H9 (cell line): ENCODE results near the gene FOLR3. TPM values are rescaled to one million over a fixed set of nuclear protein-coding genes. Genes with fewer than 3 reads are reported as not detected.

Experiments used
- DNase-seq: peaks from one replicate; pipeline ENCODE4 v3.0.0-alpha.2; 2017
- H2AFZ ChIP-seq: one replicate; pipeline ENCODE4 v1.6.1; 2013; ENCODE audit warnings: mild to moderate bottlenecking, low read length, control low read depth, moderate library complexity
- H2AK5ac ChIP-seq: 2 replicates; pipeline ENCODE4 v1.6.1; 2013; ENCODE audit warnings: low read length, control low read depth, mixed read lengths; ENCODE audit not compliant: insufficient read length
- H2BK120ac ChIP-seq: one replicate; pipeline ENCODE4 v1.6.1; 2013; ENCODE audit warnings: low read depth, mild to moderate bottlenecking, low read length, control low read depth, inconsistent platforms; ENCODE audit not compliant: poor library complexity, severe bottlenecking
- H2BK12ac ChIP-seq: 2 replicates; pipeline ENCODE4 v1.6.1; 2013; ENCODE audit warnings: low read length, control low read depth, mixed read lengths, low read depth; ENCODE audit not compliant: insufficient read length
- H2BK15ac ChIP-seq: 2 replicates; pipeline ENCODE4 v1.6.1; 2013; ENCODE audit warnings: low read depth, low read length, control low read depth
- H2BK20ac ChIP-seq: one replicate; pipeline ENCODE4 v1.6.1; 2013; ENCODE audit warnings: low read depth, mild to moderate bottlenecking, low read length, control low read depth, inconsistent platforms; ENCODE audit not compliant: poor library complexity, severe bottlenecking
- H2BK5ac ChIP-seq: 2 replicates; pipeline ENCODE4 v1.6.1; 2013; ENCODE audit warnings: low read length, control low read depth, mixed read lengths; ENCODE audit not compliant: insufficient read length
- H3K14ac ChIP-seq: 2 replicates; pipeline ENCODE4 v1.6.1; 2013; ENCODE audit warnings: low read length, control low read depth; ENCODE audit not compliant: insufficient read depth
- H3K18ac ChIP-seq: 2 replicates; pipeline ENCODE4 v1.6.1; 2013; ENCODE audit warnings: low read depth, mild to moderate bottlenecking, mixed read lengths, low read length, control low read depth; ENCODE audit not compliant: insufficient read length
- H3K23ac ChIP-seq: 2 replicates; pipeline ENCODE4 v1.6.1; 2013; ENCODE audit warnings: low read length, control low read depth, mixed read lengths, low read depth; ENCODE audit not compliant: insufficient read length
- H3K23me2 ChIP-seq: 2 replicates; pipeline ENCODE4 v1.6.1; 2013; ENCODE audit warnings: low read depth, mild to moderate bottlenecking, mixed read lengths, low read length, control low read depth; ENCODE audit not compliant: insufficient read length, poor library complexity, severe bottlenecking
- H3K27ac ChIP-seq: 2 replicates; pipeline ENCODE4 v1.5.1; 2013; ENCODE audit warnings: low read length, control low read depth, mixed read lengths, low read depth; ENCODE audit not compliant: insufficient read length
- H3K27me3 ChIP-seq: 2 replicates; pipeline ENCODE4 v1.6.1; 2013; ENCODE audit warnings: low read length, control low read depth, inconsistent platforms; ENCODE audit not compliant: insufficient read depth
- H3K4ac ChIP-seq: 2 replicates; pipeline ENCODE4 v1.6.1; 2013; ENCODE audit warnings: low read depth, mild to moderate bottlenecking, control low read depth, inconsistent platforms, low read length, moderate library complexity
- H3K4me1 ChIP-seq: 2 replicates; pipeline ENCODE4 v1.6.1; 2013; ENCODE audit warnings: low read length, control low read depth, inconsistent platforms; ENCODE audit not compliant: insufficient read depth
- H3K4me2 ChIP-seq: 2 replicates; pipeline ENCODE4 v1.6.1; 2013; ENCODE audit warnings: low read length, control low read depth, mixed read lengths; ENCODE audit not compliant: insufficient read length, insufficient read depth
- H3K56ac ChIP-seq: 2 replicates; pipeline ENCODE4 v1.6.1; 2013; ENCODE audit warnings: low read depth, mild to moderate bottlenecking, mixed read lengths, low read length, control low read depth; ENCODE audit not compliant: insufficient read length
- H3K79me1 ChIP-seq: 2 replicates; pipeline ENCODE4 v1.6.1; 2013; ENCODE audit warnings: low read depth, mild to moderate bottlenecking, moderate library complexity, low read length, control low read depth, inconsistent platforms; ENCODE audit not compliant: insufficient read depth, poor library complexity, severe bottlenecking
- H3K79me2 ChIP-seq: 2 replicates; pipeline ENCODE4 v1.6.1; 2013; ENCODE audit warnings: low read length, control low read depth, inconsistent platforms; ENCODE audit not compliant: insufficient read depth
- H3K9ac ChIP-seq: 2 replicates; pipeline ENCODE4 v1.6.1; 2013; ENCODE audit warnings: low read length, control low read depth, mixed read lengths; ENCODE audit not compliant: insufficient read length; ENCODE audit errors: extremely low read depth
- H3K9me3 ChIP-seq: one replicate; pipeline ENCODE4 v1.6.1; 2013; ENCODE audit warnings: low read depth, low read length, inconsistent platforms; ENCODE audit not compliant: control insufficient read depth
- H3T11ph ChIP-seq: one replicate; pipeline ENCODE4 v1.6.1; 2013; ENCODE audit warnings: mild to moderate bottlenecking, low read length, control low read depth, inconsistent platforms
- H4K20me1 ChIP-seq: one replicate; pipeline ENCODE4 v1.6.1; 2013; ENCODE audit not compliant: control insufficient read depth, insufficient read length, insufficient read depth
- H4K5ac ChIP-seq: 2 replicates; pipeline ENCODE4 v1.6.1; 2013; ENCODE audit warnings: low read depth, mild to moderate bottlenecking, mixed read lengths, low read length, control low read depth; ENCODE audit not compliant: insufficient read length
- H4K8ac ChIP-seq: replicated peaks from 2 replicates; pipeline ENCODE4 v1.6.1; 2013; ENCODE audit warnings: low read length, control low read depth, mixed read lengths, low read depth; ENCODE audit not compliant: insufficient read length
- H4K91ac ChIP-seq: 2 replicates; pipeline ENCODE4 v1.6.1; 2013; ENCODE audit warnings: low read depth, mild to moderate bottlenecking, moderate library complexity, mixed read lengths, low read length, control low read depth; ENCODE audit not compliant: insufficient read length
- H3K27ac Mint-ChIP-seq, 3 experiments: 2 replicates in 2 of 3; 3 replicates in 1 of 3; pipeline ENCODE4 v1.8.0; 2020 to 2021; ENCODE audit warnings: mixed read lengths in 3 of 3, mild to moderate bottlenecking in 1 of 3, moderate library complexity in 1 of 3
- H3K27me3 Mint-ChIP-seq: 2 replicates; pipeline ENCODE4 v1.8.0; 2021; ENCODE audit warnings: low read depth, mild to moderate bottlenecking, moderate library complexity, mixed read lengths
- H3K36me3 Mint-ChIP-seq, 3 experiments: 2 replicates in 2 of 3; 3 replicates in 1 of 3; pipeline ENCODE4 v1.8.0; 2020 to 2021; ENCODE audit warnings: low read depth in 3 of 3, mixed read lengths in 3 of 3; ENCODE audit not compliant: insufficient read depth in 1 of 3
- H3K4me1 Mint-ChIP-seq, 2 experiments: 2 replicates each; pipeline ENCODE4 v1.8.0; 2020; ENCODE audit warnings: mixed read lengths in 2 of 2
- H3K4me3 Mint-ChIP-seq, 2 experiments: 2 replicates in 1 of 2; 3 replicates in 1 of 2; pipeline ENCODE4 v1.8.0; 2020 to 2021; ENCODE audit warnings: mild to moderate bottlenecking in 2 of 2, mixed read lengths in 2 of 2, moderate library complexity in 1 of 2
- H3K9me3 Mint-ChIP-seq, 2 experiments: 2 replicates in 1 of 2; 3 replicates in 1 of 2; pipeline ENCODE4 v1.8.0; 2020; ENCODE audit warnings: mild to moderate bottlenecking in 2 of 2, mixed read lengths in 2 of 2, moderate library complexity in 1 of 2
- CTCF ChIP-seq: fragments of 200-600 bp; sonication (generic); conservative IDR thresholded peaks from 3 replicates; pipeline ENCODE4 v1.8.0; 2021; ENCODE audit warnings: antibody characterized with exemption, mild to moderate bottlenecking
- WGBS: extraction: QIAGEN DNeasy Blood & Tissue Kit; methylation state at CpG from one replicate; pipeline ENCODE4 v1.1.7; 2013; ENCODE audit warnings: missing lambda C conversion rate, low lambda C conversion rate, mixed read lengths; ENCODE audit not compliant: insufficient read length; ENCODE audit errors: extremely low coverage; 5-methylcytosine and 5-hydroxymethylcytosine counted together
- total RNA-seq: library from RNA; stranded (reverse); gene quantifications from 2 replicates; pipeline ENCODE4 v1.2.1, GENCODE V29; 2021

Gene FOLR3
- total RNA-seq, 1 experiment from 2014 or later, result not detected

DNA sequence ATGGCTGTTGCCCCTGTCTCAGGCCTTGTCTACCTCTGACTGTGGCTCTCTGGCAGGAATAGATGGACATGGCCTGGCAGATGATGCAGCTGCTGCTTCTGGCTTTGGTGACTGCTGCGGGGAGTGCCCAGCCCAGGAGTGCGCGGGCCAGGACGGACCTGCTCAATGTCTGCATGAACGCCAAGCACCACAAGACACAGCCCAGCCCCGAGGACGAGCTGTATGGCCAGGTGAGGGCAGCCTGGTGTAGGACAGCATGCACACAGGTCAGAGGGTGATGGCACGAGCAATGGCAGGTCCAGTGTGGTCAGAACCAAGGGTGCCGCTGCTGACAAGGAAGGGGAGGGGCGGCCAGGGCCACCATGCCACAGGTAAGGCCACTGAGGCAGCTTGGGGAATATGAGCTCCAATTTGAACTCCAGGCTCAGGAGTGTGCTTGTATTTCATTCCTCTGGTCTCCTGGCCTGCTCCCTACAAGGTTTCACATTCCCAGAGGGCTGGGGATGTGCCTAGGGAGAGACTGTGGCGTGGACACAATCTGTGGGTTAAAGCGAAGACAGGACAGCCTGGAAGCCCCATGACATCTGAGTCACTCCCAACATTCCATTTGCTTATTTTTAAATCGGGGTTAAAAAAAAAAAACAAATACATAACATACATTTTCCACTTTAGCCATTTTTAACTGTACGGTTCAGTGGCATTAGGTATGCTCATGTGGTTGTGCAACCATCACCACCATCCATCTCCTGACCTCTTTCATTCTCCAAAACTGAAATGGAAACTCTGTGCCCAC lies 562 bp downstream of the FOLR3 start:
- no peak overlapping the region; a peak in 1 of 5 replicates for H3K4me3 Mint-ChIP-seq
- H2BK5ac ChIP-seq, result no peak overlapping the region
- no peak overlapping the region for H2BK15ac ChIP-seq
- H3K27ac Mint-ChIP-seq, result no peak overlapping the region
- H3K4me2 ChIP-seq, result no peak overlapping the region
- no peak overlapping the region for H3K56ac ChIP-seq
- H3K9me3 ChIP-seq, result no peaks in the 10 kb centered on the region
- H3K27me3 ChIP-seq, result no peaks in the 10 kb centered on the region
- H4K91ac ChIP-seq, result no peak overlapping the region
- no peaks in the 10 kb centered on the region for H3K23me2 ChIP-seq
- no peak for DNase-seq
- H3K23ac ChIP-seq, result no peak overlapping the region
- H3K79me1 ChIP-seq, result no peaks in the 10 kb centered on the region
- H3K27me3 Mint-ChIP-seq, result peaks cover 24% of the 10 kb centered on the region
- H4K5ac ChIP-seq, result no peak overlapping the region
- no peaks in the 10 kb centered on the region for H3K36me3 Mint-ChIP-seq
- H3K4ac ChIP-seq, result no peak overlapping the region
- H3K27ac ChIP-seq, result no peak overlapping the region
- H3K4me1 ChIP-seq, result no peaks in the 10 kb centered on the region; the same call in none of the 2 replicates
- H3K18ac ChIP-seq, result no peak overlapping the region
- WGBS, result no CpG with 5 or more reads among the region's 14 CpGs
- no peak overlapping the region for H3K9ac ChIP-seq
- H3T11ph ChIP-seq, result no peak overlapping the region
- H4K8ac ChIP-seq, result no peak overlapping the region
- H3K9me3 Mint-ChIP-seq, result no peaks in the 10 kb centered on the region
- H2AK5ac ChIP-seq, result no peak overlapping the region
- H3K14ac ChIP-seq, result no peak overlapping the region
- TF ChIP-seq CTCF, result no peak
- H3K4me1 Mint-ChIP-seq, result peaks cover 0 to 3% of the 10 kb centered on the region in 2 experiments; a peak in 2 of 4 replicates
- H2BK120ac ChIP-seq, result no peak overlapping the region
- no peaks in the 10 kb centered on the region for H4K20me1 ChIP-seq
- no peak overlapping the region for H2AFZ ChIP-seq
- H3K79me2 ChIP-seq, result no peaks in the 10 kb centered on the region
- H2BK12ac ChIP-seq, result no peak overlapping the region
- no peak overlapping the region for H2BK20ac ChIP-seq
